ENCODE results near the gene C11orf58.

C11orf58 gene

DNA sequence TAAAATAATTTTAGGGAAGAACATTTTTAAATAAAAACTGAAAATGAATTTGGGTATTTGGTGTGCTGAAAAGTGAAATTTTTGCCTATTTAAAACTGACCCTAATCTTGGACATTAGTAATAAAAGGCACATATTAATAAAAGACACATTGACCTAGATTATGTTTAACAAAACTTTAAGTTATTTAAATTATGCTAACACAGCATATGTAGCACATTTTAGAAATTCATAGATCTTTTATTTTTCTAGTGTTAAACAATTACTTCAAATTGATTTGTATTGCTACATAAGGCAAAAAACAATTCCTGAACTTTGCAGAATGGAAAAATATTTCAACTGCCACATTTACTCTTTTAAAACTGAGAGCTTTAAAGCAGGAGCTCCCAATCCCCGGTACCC, 10.6 kb downstream of the C11orf58 start:
- DNase-seq (ENCODE audit: low read depth): no peak
- H3K4me3 ChIP-seq (ENCODE audit: control insufficient read depth, low read depth, low read length): no peak overlapping the region
- TF ChIP-seq, protein P1, sequence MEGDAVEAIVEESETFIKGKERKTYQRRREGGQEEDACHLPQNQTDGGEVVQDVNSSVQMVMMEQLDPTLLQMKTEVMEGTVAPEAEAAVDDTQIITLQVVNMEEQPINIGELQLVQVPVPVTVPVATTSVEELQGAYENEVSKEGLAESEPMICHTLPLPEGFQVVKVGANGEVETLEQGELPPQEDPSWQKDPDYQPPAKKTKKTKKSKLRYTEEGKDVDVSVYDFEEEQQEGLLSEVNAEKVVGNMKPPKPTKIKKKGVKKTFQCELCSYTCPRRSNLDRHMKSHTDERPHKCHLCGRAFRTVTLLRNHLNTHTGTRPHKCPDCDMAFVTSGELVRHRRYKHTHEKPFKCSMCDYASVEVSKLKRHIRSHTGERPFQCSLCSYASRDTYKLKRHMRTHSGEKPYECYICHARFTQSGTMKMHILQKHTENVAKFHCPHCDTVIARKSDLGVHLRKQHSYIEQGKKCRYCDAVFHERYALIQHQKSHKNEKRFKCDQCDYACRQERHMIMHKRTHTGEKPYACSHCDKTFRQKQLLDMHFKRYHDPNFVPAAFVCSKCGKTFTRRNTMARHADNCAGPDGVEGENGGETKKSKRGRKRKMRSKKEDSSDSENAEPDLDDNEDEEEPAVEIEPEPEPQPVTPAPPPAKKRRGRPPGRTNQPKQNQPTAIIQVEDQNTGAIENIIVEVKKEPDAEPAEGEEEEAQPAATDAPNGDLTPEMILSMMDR (conservative IDR thresholded peaks at IDR 0.05; ENCODE audit: control insufficient read depth, insufficient read depth, low read depth, low read length): no peak

DNA sequence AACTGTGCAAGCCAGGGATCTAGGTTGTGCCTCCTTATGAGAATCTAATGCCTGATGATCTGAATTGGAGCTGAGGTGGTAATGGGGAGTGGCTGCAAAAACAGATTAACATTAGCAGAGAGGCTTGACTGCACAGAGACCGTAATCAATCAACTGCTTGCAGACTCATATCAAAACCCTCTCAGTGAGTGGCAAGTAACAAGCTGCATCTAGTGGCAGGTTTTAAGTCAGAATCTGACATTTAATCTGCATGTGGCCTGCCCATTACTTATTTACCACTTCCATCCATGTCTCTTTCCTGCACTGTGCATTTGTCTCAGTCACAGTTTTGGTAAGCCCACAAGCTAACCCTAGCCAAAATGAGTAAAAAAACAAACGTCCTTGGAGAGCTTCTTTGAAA, 11.2 kb downstream of the C11orf58 start:
- H3K4me3 ChIP-seq (ENCODE audit: control insufficient read depth, low read depth, low read length): no peak overlapping the region
- TF ChIP-seq, protein P1 (conservative IDR thresholded peaks at IDR 0.05; ENCODE audit: control insufficient read depth, insufficient read depth, low read depth, low read length): no peak
- DNase-seq (ENCODE audit: low read depth): no peak

DNA sequence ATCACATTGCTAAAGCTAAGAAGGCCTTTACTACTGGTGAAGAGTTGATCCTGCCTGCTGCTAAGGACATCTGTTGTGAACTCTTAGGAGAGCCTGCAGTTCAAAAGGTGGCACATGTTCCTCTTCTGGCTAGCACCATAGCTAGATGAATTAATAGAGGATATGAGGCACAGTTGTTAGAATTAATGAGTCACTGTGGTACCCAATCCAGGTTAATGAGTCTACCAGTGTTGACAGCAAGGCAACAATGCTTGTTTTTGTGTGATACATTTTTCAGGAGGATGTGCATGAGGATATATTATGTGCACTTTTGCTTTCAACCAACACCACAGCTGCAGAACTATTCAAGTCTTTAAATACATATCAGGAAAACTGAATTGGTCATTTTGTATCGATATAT, 12.0 kb downstream of the C11orf58 start:
- H3K4me3 ChIP-seq (ENCODE audit: control insufficient read depth, low read depth, low read length): no peak overlapping the region
- no peak for DNase-seq (ENCODE audit: low read depth)
- TF ChIP-seq, protein P1 (conservative IDR thresholded peaks at IDR 0.05; ENCODE audit: control insufficient read depth, insufficient read depth, low read depth, low read length): no peak

DNA sequence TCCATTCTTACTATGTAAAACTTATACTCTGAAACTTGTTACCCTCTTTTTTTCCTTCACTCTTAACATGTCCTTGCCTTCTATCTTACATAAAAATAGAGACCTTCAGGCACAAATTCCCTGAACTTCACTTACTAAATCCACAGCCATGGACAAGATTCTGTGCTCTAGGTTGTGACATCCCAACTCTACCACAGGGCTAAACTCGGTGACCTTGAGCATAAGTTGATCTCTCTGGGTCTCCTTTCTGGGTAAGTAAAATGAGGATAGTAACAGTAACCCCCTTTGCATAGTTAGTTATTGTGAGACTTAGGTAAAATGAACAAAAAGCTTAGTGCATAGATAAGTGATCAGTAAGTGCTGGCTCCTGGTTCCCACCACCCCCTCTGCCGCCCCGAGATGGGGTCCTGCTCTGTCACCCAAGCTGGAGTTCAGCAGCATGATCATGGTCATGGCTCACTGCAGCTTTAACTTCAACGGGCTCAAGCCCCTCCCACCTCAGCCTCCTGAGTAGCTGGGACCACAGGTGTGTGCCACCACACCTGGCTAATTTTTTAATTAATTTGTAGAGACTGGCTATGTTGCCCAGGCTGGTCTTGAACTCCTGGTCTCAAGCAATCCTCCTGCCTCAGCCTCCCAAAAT, 20.1 kb downstream of the C11orf58 start:
- DNase-seq (ENCODE audit: low read depth): no peak
- H3K4me3 ChIP-seq (ENCODE audit: control insufficient read depth, low read depth, low read length): no peak overlapping the region
- TF ChIP-seq, protein P1 (conservative IDR thresholded peaks at IDR 0.05; ENCODE audit: control insufficient read depth, insufficient read depth, low read depth, low read length): no peak

GRCh38 chr11:16759857-16760508, 21.5 kb downstream of the C11orf58 start:
- H3K4me3 ChIP-seq (ENCODE audit: control insufficient read depth, low read depth, low read length): no peak overlapping the region
- no peak for DNase-seq (ENCODE audit: low read depth)
- TF ChIP-seq, protein P1 (conservative IDR thresholded peaks at IDR 0.05; ENCODE audit: control insufficient read depth, insufficient read depth, low read depth, low read length): no peak

- H3K4me3 ChIP-seq (ENCODE audit: control insufficient read depth, low read depth, low read length): no peak overlapping the region
- TF ChIP-seq, protein P1 (conservative IDR thresholded peaks at IDR 0.05; ENCODE audit: control insufficient read depth, insufficient read depth, low read depth, low read length): no peak
- no peak for DNase-seq (ENCODE audit: low read depth)
Measured at GRCh38 chr11:16763746-16764145, 25.3 kb downstream of the C11orf58 start.
